HG02642 (cell line): ENCODE results near the gene KCNJ10.

Experiments used
- ATAC-seq: cut with Tn5 transposase; IDR thresholded peaks from one replicate; pipeline ENCODE4 v1.9.1; 2021; ENCODE audit warnings: mild to moderate bottlenecking; ENCODE audit not compliant: unreplicated experiment, poor library complexity

Gene KCNJ10

GRCh38 chr1:159977364-159978106 is 92.4 kb downstream of the KCNJ10 start:
- no peak for ATAC-seq

GRCh38 chr1:159974350-159974965 is 95.5 kb downstream of the KCNJ10 start:
- no peak for ATAC-seq

GRCh38 chr1:159973350-159973940 is 96.5 kb downstream of the KCNJ10 start:
- ATAC-seq = no peak

GRCh38 chr1:159972443-159973205 is 97.3 kb downstream of the KCNJ10 start:
- no peak for ATAC-seq

GRCh38 chr1:159970932-159971342 is 99.0 kb downstream of the KCNJ10 start:
- no peak for ATAC-seq

- ATAC-seq = no peak
These were observed 101.1 kb downstream of the KCNJ10 start for GRCh38 chr1:159968901-159969300.

- no peak for ATAC-seq
These were observed 104.7 kb downstream of the KCNJ10 start for GRCh38 chr1:159965263-159965662.

- no peak for ATAC-seq
These were observed 105.8 kb downstream of the KCNJ10 start for GRCh38 chr1:159964144-159964543.

- ATAC-seq = no peak
These were observed 107.8 kb downstream of the KCNJ10 start for GRCh38 chr1:159962176-159962575.

- ATAC-seq = no peak
These were observed 108.3 kb downstream of the KCNJ10 start for GRCh38 chr1:159961636-159962035.

GRCh38 chr1:159960721-159961381 is 109.1 kb downstream of the KCNJ10 start:
- no peak for ATAC-seq

- no peak for ATAC-seq
These were observed 110.5 kb downstream of the KCNJ10 start for GRCh38 chr1:159959451-159959850.

GRCh38 chr1:159958719-159959380 is 111.1 kb downstream of the KCNJ10 start:
- no peak for ATAC-seq

- ATAC-seq = no peak
These were observed 112.1 kb downstream of the KCNJ10 start for GRCh38 chr1:159957824-159958268.

GRCh38 chr1:159955456-159955855 is 114.5 kb downstream of the KCNJ10 start:
- ATAC-seq = no peak

- no peak for ATAC-seq
These were observed 116.1 kb downstream of the KCNJ10 start, which contains the start of gene SLAMF9 for GRCh38 chr1:159953536-159954515. SLAMF9 (minus strand) TSS chr1:159954237; CDS start chr1:159954137, 100 bp downstream.

- no peak for ATAC-seq
These were observed 117.0 kb downstream of the KCNJ10 start for GRCh38 chr1:159952932-159953331.

- no peak for ATAC-seq
These were observed 118.4 kb downstream of the KCNJ10 start for GRCh38 chr1:159951551-159951950.
